HCT116 (cell line): ENCODE data around the gene NLE1. TPM values are rescaled to one million over a fixed set of nuclear protein-coding genes. Genes with fewer than 3 reads are reported as not detected.

Source experiments
- ATAC-seq: fragments of 200-7000 bp; cut with Tn5 transposase; 2 replicates; pipeline ENCODE4 v1.9.1; 2020; ENCODE audit warnings: mild to moderate bottlenecking, moderate library complexity
- BruUV-seq: library from RNA; stranded (reverse); fragments of 400-500 nt; replicated peaks from 2 replicates; lab custom pipeline; 2021; lab: Mats Ljungman, UMichigan
- CTCF ChIA-PET: fragments of 300-600 bp; sonication (Branson Sonifier 250); formaldehyde crosslinking; loops from one replicate; lab custom pipeline; 2021; ENCODE audit warnings: antibody characterized with exemption; lab: Charles Lee
- POLR2A ChIA-PET: fragments of 300-600, 350-600 bp; sonication (Branson Sonifier 250); formaldehyde crosslinking; loops from one replicate; lab custom pipeline; 2021; ENCODE audit warnings: antibody characterized with exemption; lab: Charles Lee
- RAD21 ChIA-PET, 2 experiments: fragments of 300-600 bp; sonication (Branson Sonifier 250); formaldehyde crosslinking; loops; one replicate each; lab custom pipeline; 2023; ENCODE audit warnings: low total read pairs in 2 of 2; ENCODE audit not compliant: uncharacterized antibody in 2 of 2, unreplicated experiment in 2 of 2, low non-redundant PET in 1 of 2; lab: Charles Lee
- DNase-seq: peaks from one replicate; pipeline ENCODE4 v3.0.0-alpha.2; 2010; ENCODE audit warnings: low read depth, low spot score
- H2AFZ ChIP-seq: fragments of 200-600 bp; shearing (Covaris generic), sonication (generic); 2 replicates; pipeline ENCODE4 v1.6.1; 2017; ENCODE audit warnings: low read depth, mixed run types, mixed read lengths, antibody characterized with exemption, low read length; ENCODE audit not compliant: poor library complexity, severe bottlenecking
- H3K27ac ChIP-seq: 2 replicates; pipeline ENCODE4 v1.5.1; 2012; ENCODE audit warnings: low read depth, low read length
- H3K27me3 ChIP-seq: fragments of 200-600 bp; sonication (generic); 2 replicates; pipeline ENCODE4 v1.6.1; 2016; ENCODE audit warnings: mixed run types, low read length, mixed read lengths; ENCODE audit not compliant: insufficient read depth
- H3K36me3 ChIP-seq, 2 experiments: fragments of 200-500 bp in 1 of 2; fragments of 200-600 bp in 1 of 2; sonication (Bioruptor generic) in 1 of 2; sonication (generic) in 1 of 2; 2 replicates each; pipeline versions ENCODE4 v1.5.1 to v1.6.1; 2014 to 2016; ENCODE audit warnings: low read length in 2 of 2, inconsistent platforms in 1 of 2, mixed read lengths in 1 of 2, mixed run types in 1 of 2; ENCODE audit not compliant: insufficient read depth in 2 of 2, control insufficient read depth in 1 of 2
- H3K4me1 ChIP-seq, 2 experiments: fragments of 200-600 bp in 1 of 2; sonication (generic) in 1 of 2; 2 replicates each; pipeline versions ENCODE4 v1.5.1 to v1.6.1; 2012 to 2017; ENCODE audit warnings: low read length in 2 of 2, inconsistent platforms in 1 of 2, mild to moderate bottlenecking in 1 of 2, mixed read lengths in 1 of 2, mixed run types in 1 of 2, moderate library complexity in 1 of 2; ENCODE audit not compliant: insufficient read depth in 2 of 2, control insufficient read depth in 1 of 2
- H3K4me2 ChIP-seq: fragments of 200-600 bp; sonication (generic); 2 replicates; pipeline ENCODE4 v1.6.1; 2017; ENCODE audit warnings: mixed run types, low read length, mixed read lengths
- H3K4me3 ChIP-seq, 2 experiments: fragments of 200-600 bp in 1 of 2; sonication (generic) in 1 of 2; replicated peaks in 1 of 2; 2 replicates each; pipeline ENCODE4 v1.5.1; 2011 to 2016; ENCODE audit warnings: low read length in 2 of 2, control low read depth in 1 of 2, low read depth in 1 of 2, mild to moderate bottlenecking in 1 of 2, mixed read lengths in 1 of 2, mixed run types in 1 of 2
- H3K79me2 ChIP-seq: fragments of 200-600 bp; sonication (generic); 2 replicates; pipeline ENCODE4 v1.6.1; 2017; ENCODE audit warnings: mild to moderate bottlenecking, mixed run types, low read length, moderate library complexity, mixed read lengths; ENCODE audit not compliant: insufficient read depth
- H3K9ac ChIP-seq: fragments of 200-600 bp; sonication (generic); 2 replicates; pipeline ENCODE4 v1.6.1; 2016; ENCODE audit warnings: low read length, mixed read lengths
- H3K9me2 ChIP-seq: fragments of 200-600 bp; sonication (generic), shearing (Covaris generic); 2 replicates; pipeline ENCODE4 v1.6.1; 2017; ENCODE audit warnings: mixed run types, mild to moderate bottlenecking, moderate library complexity; ENCODE audit not compliant: insufficient read depth
- H3K9me3 ChIP-seq, 2 experiments: fragments of 200-500 bp in 1 of 2; fragments of 200-600 bp in 1 of 2; sonication (Bioruptor generic) in 1 of 2; sonication (generic) in 1 of 2; 2 replicates each; pipeline ENCODE4 v1.6.1; 2014 to 2017; ENCODE audit warnings: low read length in 2 of 2, mixed read lengths in 2 of 2, inconsistent platforms in 1 of 2, low read depth in 1 of 2, mild to moderate bottlenecking in 1 of 2, mixed run types in 1 of 2, moderate library complexity in 1 of 2; ENCODE audit not compliant: control insufficient read depth in 1 of 2, insufficient read depth in 1 of 2
- H4K20me1 ChIP-seq: fragments of 200-600 bp; sonication (generic), shearing (Covaris generic); 2 replicates; pipeline ENCODE4 v1.6.1; 2017; ENCODE audit warnings: mixed run types, mild to moderate bottlenecking, moderate library complexity; ENCODE audit not compliant: insufficient read depth
- CBX3 ChIP-seq: IDR thresholded peaks from 2 replicates; pipeline ENCODE4 v1.6.1; 2012; ENCODE audit warnings: low read depth
- CEBPB ChIP-seq: IDR thresholded peaks from 2 replicates; pipeline ENCODE4 v1.6.1; 2012; ENCODE audit warnings: low read depth
- ELF1 ChIP-seq: IDR thresholded peaks from 2 replicates; pipeline ENCODE4 v1.6.1; 2012; ENCODE audit warnings: low read depth, borderline replicate concordance
- EZH2 ChIP-seq: fragments of 200-600 bp; sonication (generic); IDR thresholded peaks from 2 replicates; pipeline ENCODE4 v1.6.1; 2017; ENCODE audit warnings: antibody characterized with exemption, mixed run types
- EZH2phosphoT487 ChIP-seq: fragments of 200-600 bp; IDR thresholded peaks from 2 replicates; pipeline ENCODE4 v1.6.1; 2018; ENCODE audit warnings: antibody characterized with exemption, borderline replicate concordance
- FOSL1 ChIP-seq: IDR thresholded peaks from 2 replicates; pipeline ENCODE4 v1.6.1; 2012; ENCODE audit warnings: low read depth
- JUND ChIP-seq: IDR thresholded peaks from 2 replicates; pipeline ENCODE4 v1.6.1; 2012
- POLR2A ChIP-seq: IDR thresholded peaks from 2 replicates; pipeline ENCODE4 v1.7.0; 2011; ENCODE audit warnings: borderline replicate concordance; ENCODE audit not compliant: insufficient read depth, insufficient read length; ENCODE audit errors: extremely low read depth
- POLR2AphosphoS5 ChIP-seq: IDR thresholded peaks from 2 replicates; pipeline ENCODE4 v1.6.1; 2011; ENCODE audit warnings: mild to moderate bottlenecking, low read depth, low read length, moderate library complexity
- RAD21 ChIP-seq: IDR thresholded peaks from 2 replicates; pipeline ENCODE4 v1.6.1; 2012; ENCODE audit warnings: low read depth, mild to moderate bottlenecking
- SIN3A ChIP-seq: IDR thresholded peaks from 2 replicates; pipeline ENCODE4 v1.6.1; 2012; ENCODE audit warnings: low read depth
- SP1 ChIP-seq: IDR thresholded peaks from 2 replicates; pipeline ENCODE4 v1.6.1; 2012; ENCODE audit warnings: low read depth
- TCF7L2 ChIP-seq: IDR thresholded peaks from 2 replicates; pipeline ENCODE4 v1.7.0; 2011; ENCODE audit warnings: borderline replicate concordance, inconsistent platforms; ENCODE audit not compliant: insufficient read depth, insufficient read length; ENCODE audit errors: extremely low read depth
- YY1 ChIP-seq: IDR thresholded peaks from 2 replicates; pipeline ENCODE4 v1.6.1; 2011; ENCODE audit warnings: low read length, low read depth, moderate library complexity, mild to moderate bottlenecking; ENCODE audit not compliant: insufficient replicate concordance; ENCODE audit errors: extremely low read depth
- ZFX ChIP-seq: fragments of 450-650 bp; IDR thresholded peaks from 2 replicates; pipeline ENCODE4 v1.6.1; 2017
- ZNF274 ChIP-seq: fragments of 200-500 bp; sonication (Bioruptor generic); IDR thresholded peaks from 2 replicates; pipeline ENCODE4 v1.6.1; 2014; ENCODE audit warnings: mild to moderate bottlenecking, low read depth, low read length, inconsistent platforms
- intact Hi-C: fragments of 100-400 bp; cut with micrococcal nuclease; formaldehyde crosslinking; loops from 2 replicates; pipeline ENCODE4 v1.10.0; 2022
- total RNA-seq: library from RNA; stranded (reverse); gene quantifications from one replicate; pipeline ENCODE4 v1.2.1, GENCODE V29; 2021; ENCODE audit not compliant: unreplicated experiment
- TF ChIP-seq, protein P1 (sequence below): IDR thresholded peaks from 2 replicates; pipeline ENCODE4 v1.6.1; 2012
- TF ChIP-seq, protein P2 (sequence below): IDR thresholded peaks from 2 replicates; pipeline ENCODE4 v1.6.1; 2012
- TF ChIP-seq, protein P3 (sequence below): IDR thresholded peaks from 2 replicates; pipeline ENCODE4 v1.6.1; 2011; ENCODE audit warnings: mild to moderate bottlenecking, low read length, moderate library complexity; ENCODE audit not compliant: insufficient replicate concordance; ENCODE audit errors: extremely low read depth

NLE1 gene
- total RNA-seq, 1 experiment from 2014 or later, result 55.5 TPM

DNA sequence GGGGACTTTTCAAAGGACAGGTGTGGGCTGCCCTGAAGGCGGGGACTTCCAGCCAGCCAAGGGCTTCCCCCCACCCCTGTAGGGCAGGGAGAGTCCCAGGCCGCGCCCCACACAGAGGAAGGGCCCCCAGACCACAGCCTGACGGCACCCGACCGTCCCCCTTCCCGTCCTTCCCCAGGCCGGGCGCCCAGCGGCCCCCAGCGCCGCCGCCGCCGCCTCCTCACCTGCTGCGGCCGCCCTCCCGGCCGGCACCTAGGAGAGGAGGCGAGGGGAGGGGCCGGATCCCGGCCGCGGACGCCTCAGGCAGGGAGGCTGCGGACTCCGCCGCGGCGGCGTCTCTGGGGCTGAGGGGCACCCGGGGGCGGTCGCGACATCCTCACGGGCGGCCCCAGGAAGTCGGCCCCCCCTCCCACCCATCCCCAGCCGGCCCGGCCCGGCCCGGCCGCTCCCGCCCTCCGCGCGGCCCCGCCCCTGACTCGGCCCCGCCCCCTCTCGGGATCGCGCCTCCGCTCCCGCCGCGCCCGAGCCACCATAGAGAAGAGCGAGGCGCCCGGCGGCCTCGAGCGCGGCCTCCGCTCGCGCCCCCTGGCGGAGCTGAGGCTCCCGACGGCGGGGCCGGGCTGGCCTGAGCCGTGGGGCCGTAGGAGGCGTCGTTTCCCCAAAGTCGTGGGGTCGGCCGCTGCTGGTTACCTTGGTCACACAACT, 53.1 kb downstream of the NLE1 start (continued):
- TF ChIP-seq, protein P1, sequence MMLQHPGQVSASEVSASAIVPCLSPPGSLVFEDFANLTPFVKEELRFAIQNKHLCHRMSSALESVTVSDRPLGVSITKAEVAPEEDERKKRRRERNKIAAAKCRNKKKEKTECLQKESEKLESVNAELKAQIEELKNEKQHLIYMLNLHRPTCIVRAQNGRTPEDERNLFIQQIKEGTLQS, result no peak
- TF ChIP-seq ZFX (peak; percentile 41), JUND (no peak), SP1 (no peak), FOSL1 (no peak), EZH2 (no peak), ZNF274 (no peak), POLR2A (no peak), ELF1 (no peak), CBX3 (0 out of 2 replicates have a peak, but pooled peaks have one; percentile 38), RAD21 (peak; percentile 61), CEBPB (no peak)
- TF ChIP-seq, protein P2, sequence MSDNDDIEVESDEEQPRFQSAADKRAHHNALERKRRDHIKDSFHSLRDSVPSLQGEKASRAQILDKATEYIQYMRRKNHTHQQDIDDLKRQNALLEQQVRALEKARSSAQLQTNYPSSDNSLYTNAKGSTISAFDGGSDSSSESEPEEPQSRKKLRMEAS, result no peak
- TF ChIP-seq, protein P3, sequence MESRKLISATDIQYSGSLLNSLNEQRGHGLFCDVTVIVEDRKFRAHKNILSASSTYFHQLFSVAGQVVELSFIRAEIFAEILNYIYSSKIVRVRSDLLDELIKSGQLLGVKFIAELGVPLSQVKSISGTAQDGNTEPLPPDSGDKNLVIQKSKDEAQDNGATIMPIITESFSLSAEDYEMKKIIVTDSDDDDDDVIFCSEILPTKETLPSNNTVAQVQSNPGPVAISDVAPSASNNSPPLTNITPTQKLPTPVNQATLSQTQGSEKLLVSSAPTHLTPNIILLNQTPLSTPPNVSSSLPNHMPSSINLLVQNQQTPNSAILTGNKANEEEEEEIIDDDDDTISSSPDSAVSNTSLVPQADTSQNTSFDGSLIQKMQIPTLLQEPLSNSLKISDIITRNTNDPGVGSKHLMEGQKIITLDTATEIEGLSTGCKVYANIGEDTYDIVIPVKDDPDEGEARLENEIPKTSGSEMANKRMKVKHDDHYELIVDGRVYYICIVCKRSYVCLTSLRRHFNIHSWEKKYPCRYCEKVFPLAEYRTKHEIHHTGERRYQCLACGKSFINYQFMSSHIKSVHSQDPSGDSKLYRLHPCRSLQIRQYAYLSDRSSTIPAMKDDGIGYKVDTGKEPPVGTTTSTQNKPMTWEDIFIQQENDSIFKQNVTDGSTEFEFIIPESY, result no peak

DNA sequence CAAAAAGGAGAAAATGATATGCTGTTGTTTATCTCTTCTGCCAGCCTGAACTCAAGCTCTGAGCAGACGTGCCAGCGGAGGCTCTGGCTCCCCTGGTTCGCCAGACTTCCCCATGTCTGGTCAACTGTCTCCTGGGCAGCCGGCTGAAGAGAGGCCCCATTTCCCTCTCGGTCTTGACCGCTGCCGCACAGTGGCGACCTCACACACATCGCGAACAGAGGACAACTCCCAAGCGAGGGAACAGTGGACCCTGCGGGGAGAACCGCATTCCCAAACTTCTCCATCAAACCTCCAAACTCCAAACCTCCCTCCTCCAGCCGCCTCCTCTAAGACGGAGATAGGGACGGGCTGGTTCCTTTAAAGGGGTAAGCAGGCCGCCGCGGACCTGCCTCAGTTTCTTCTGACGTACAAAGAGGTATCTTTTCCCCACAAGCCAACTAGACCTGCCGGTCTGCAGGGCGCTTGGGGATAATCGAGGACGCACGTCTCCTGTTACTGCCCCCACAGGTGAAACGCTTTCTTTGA, 53.7 kb downstream of the NLE1 start:
- peak overlapping the region; percentile 96 for H3K27ac ChIP-seq
- H3K36me3 ChIP-seq, result no peaks in the 10 kb centered on the region
- H3K9me2 ChIP-seq, result no peaks in the 10 kb centered on the region
- H4K20me1 ChIP-seq, result no peaks in the 10 kb centered on the region
- peaks cover 42 to 60% of the 10 kb centered on the region in 2 experiments for H3K4me1 ChIP-seq
- no peaks in the 10 kb centered on the region for H3K9me3 ChIP-seq
- ChIA-PET CTCF (no interaction called here), RAD21 (no interaction called here), POLR2A (no interaction called here)
- H3K4me3 ChIP-seq, result peak overlapping the region; percentile 68 to 93
- DNase-seq (peak; percentile 42), ATAC-seq (peak; percentile 4)
- peak overlapping the region; percentile 89 for H3K4me2 ChIP-seq
- no peak overlapping the region for H2AFZ ChIP-seq
- BruUV-seq, result no TSS peak
- peaks cover 41% of the 10 kb centered on the region for H3K79me2 ChIP-seq
- intact Hi-C loops, result loop anchor here (2.0 kb wide), 1 partner anchor 26 kb away; the partner anchor contains the start of gene RFFL
- H3K9ac ChIP-seq, result peak overlapping the region; percentile 85
- H3K27me3 ChIP-seq, result no peaks in the 10 kb centered on the region
- TF ChIP-seq SP1, result no peak
- no peak for TF ChIP-seq EZH2phosphoT487
- no peak for TF ChIP-seq CBX3
- TF ChIP-seq YY1, result no peak
- TF ChIP-seq, protein P1, result no peak
- TF ChIP-seq SIN3A, result 0 out of 2 replicates have a peak, but pooled peaks have one; percentile 18
- peak; percentile 33 for TF ChIP-seq POLR2AphosphoS5
- no peak for TF ChIP-seq ELF1
- TF ChIP-seq TCF7L2, result no peak
- no peak for TF ChIP-seq ZFX
- TF ChIP-seq POLR2A, result peak; percentile 11
